ENCODE data around the gene DBP.

DBP gene

DNA sequence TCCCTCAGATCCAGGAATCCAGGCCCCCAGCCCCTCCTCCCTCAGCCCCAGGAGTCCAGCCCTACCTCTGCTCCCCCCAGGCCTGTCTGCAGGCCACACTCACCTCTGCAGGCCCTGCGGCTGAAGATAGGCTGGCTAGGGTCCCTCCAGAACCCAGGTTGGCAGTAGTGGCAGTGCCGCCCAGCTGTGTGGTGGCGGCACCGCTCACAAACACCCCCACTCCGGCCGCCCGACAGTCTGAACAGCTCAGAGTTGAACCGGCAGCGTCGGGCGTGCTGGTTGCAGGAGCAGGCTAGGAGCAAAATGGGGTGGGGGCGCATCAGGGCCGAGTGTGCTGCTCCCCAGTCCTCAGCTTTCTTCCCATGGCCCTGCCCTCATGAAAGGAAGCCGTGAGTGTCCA lies 27.3 kb upstream of the DBP start:
- H3K9ac ChIP-seq (ENCODE audit: low read length), result no peak overlapping the region
- TF ChIP-seq CTCF (IDR thresholded peaks at IDR 0.05; ENCODE audit: low read depth, low read length), result no peak
- TF ChIP-seq EZH2phosphoT487 (IDR thresholded peaks at IDR 0.05; ENCODE audit: low read depth), result no peak
- H3K4me3 ChIP-seq (ENCODE audit: low read length), result no peak overlapping the region
- H3K4me1 ChIP-seq (ENCODE audit: low read length), result peaks cover 9% of the 10 kb centered on the region
- no peak overlapping the region for H2AFZ ChIP-seq (ENCODE audit: low read depth, low read length)
- no peaks in the 10 kb centered on the region for H3K27me3 ChIP-seq (ENCODE audit: low read depth, low read length)
- no peaks in the 10 kb centered on the region for H3K9me3 ChIP-seq (ENCODE audit: insufficient read depth, low read length)
- no peaks in the 10 kb centered on the region for H3K36me3 ChIP-seq (replicated peaks; ENCODE audit: low read depth, low read length)
- no peaks in the 10 kb centered on the region for H3K79me2 ChIP-seq (ENCODE audit: low read length)
- H4K20me1 ChIP-seq (ENCODE audit: insufficient read depth, low read length), result no peaks in the 10 kb centered on the region
- no peak overlapping the region for H3K27ac ChIP-seq (ENCODE audit: low read length)
- H3K4me2 ChIP-seq (ENCODE audit: low read length), result no peak overlapping the region

GRCh38 chr19:48663667-48664066 lies 26.5 kb upstream of the DBP start:
- no peaks in the 10 kb centered on the region for H3K27me3 ChIP-seq (ENCODE audit: low read depth, low read length)
- H3K9ac ChIP-seq (ENCODE audit: low read length), result no peak overlapping the region
- no peaks in the 10 kb centered on the region for H3K9me3 ChIP-seq (ENCODE audit: insufficient read depth, low read length)

DNA sequence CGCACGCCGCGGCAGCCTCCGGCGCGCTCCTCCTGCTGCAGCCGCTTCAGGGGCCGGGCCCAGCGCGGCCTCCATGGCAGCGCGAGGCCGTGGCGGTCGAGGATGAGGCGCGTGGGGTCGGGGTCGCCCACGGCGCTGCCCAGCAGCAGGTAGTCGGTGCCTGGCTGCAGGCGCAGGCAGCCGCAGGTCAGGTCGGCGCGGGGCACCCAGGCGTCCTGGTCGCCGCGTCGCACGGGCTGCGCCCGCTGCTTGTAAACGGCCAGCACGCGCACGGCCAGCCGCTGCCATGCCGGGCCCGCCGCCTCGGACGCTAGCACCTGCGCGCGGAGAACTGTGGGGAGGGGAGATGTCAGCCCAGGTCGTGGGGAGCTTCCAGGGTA lies 24.5 kb upstream of the DBP start:
- Histone ChIP-seq H3K4me3 (ENCODE audit: low read length) (no peak overlapping the region), H3K36me3 (replicated peaks; ENCODE audit: low read depth, low read length) (no peaks in the 10 kb centered on the region), H3K4me2 (ENCODE audit: low read length) (no peak overlapping the region), H4K20me1 (ENCODE audit: insufficient read depth, low read length) (no peaks in the 10 kb centered on the region), H3K4me1 (ENCODE audit: low read length) (peaks cover 9% of the 10 kb centered on the region), H3K79me2 (ENCODE audit: low read length) (no peaks in the 10 kb centered on the region), H3K9me3 (ENCODE audit: insufficient read depth, low read length) (no peaks in the 10 kb centered on the region), H3K27ac (ENCODE audit: low read length) (no peak overlapping the region), H2AFZ (ENCODE audit: low read depth, low read length) (peak overlapping the region; percentile 100), H3K9ac (ENCODE audit: low read length) (no peak overlapping the region), H3K27me3 (ENCODE audit: low read depth, low read length) (no peaks in the 10 kb centered on the region)
- no peak for TF ChIP-seq CTCF (IDR thresholded peaks at IDR 0.05; ENCODE audit: low read depth, low read length)
- TF ChIP-seq EZH2phosphoT487 (IDR thresholded peaks at IDR 0.05; ENCODE audit: low read depth), result no peak

More at GRCh38 chr19:48663667-48664066, 26.5 kb upstream of the DBP start:
- H4K20me1 ChIP-seq (ENCODE audit: insufficient read depth, low read length), result no peaks in the 10 kb centered on the region
- no peak overlapping the region for H3K27ac ChIP-seq (ENCODE audit: low read length)
- H3K79me2 ChIP-seq (ENCODE audit: low read length), result no peaks in the 10 kb centered on the region
- no peak overlapping the region for H3K4me3 ChIP-seq (ENCODE audit: low read length)
- H3K4me2 ChIP-seq (ENCODE audit: low read length), result no peak overlapping the region
- no peak overlapping the region for H2AFZ ChIP-seq (ENCODE audit: low read depth, low read length)
- H3K4me1 ChIP-seq (ENCODE audit: low read length), result peaks cover 9% of the 10 kb centered on the region
- no peak for TF ChIP-seq CTCF (IDR thresholded peaks at IDR 0.05; ENCODE audit: low read depth, low read length)
- no peak for TF ChIP-seq EZH2phosphoT487 (IDR thresholded peaks at IDR 0.05; ENCODE audit: low read depth)
- H3K36me3 ChIP-seq (replicated peaks; ENCODE audit: low read depth, low read length), result no peaks in the 10 kb centered on the region

DNA sequence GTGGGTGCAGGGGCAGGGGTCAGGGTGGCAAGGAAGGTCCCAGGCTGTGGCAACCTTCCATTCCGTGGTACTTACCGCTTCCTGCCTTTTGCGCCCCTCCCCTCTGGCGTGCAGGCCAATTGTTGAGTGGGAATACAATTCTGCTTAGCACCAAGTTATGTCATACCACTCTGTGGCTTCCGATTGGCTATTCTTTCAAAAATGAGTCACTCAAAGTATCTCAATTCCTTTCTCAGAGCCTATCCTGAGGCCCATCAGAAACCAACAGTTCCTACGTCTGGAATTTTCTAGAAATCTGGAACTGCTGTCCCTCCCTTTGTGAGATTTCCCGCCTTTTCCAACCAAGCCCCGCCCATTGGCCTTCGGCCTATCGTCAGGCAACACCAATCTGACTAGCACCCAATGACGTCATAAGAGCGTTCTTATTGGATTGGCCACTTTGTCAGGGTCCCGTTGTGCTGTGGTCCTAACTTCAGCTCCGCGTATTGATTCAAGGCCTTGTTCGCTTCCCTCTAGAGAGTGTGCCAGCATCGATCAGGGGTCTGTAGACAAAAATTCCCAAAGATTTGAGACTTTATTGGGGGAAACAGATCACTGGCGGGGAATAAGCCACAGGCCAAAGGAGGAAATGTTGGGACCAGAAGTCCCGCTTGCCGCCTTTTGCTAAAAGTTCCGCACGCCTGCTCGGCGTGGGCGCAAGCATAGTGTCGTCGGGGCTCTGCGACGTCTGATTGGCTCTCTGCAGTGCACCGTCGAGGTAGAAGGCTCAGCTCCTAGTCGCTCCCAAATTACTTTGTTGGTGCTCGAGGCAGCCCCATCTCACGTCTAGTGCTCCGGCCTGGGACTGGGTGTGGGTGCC lies 23.9 kb upstream of the DBP start:
- no peaks in the 10 kb centered on the region for H3K27me3 ChIP-seq (ENCODE audit: low read depth, low read length)
- peak overlapping the region; percentile 75 for H3K4me2 ChIP-seq (ENCODE audit: low read length)
- TF ChIP-seq CTCF (IDR thresholded peaks at IDR 0.05; ENCODE audit: low read depth, low read length) (no peak), EZH2phosphoT487 (IDR thresholded peaks at IDR 0.05; ENCODE audit: low read depth) (no peak)
- no peaks in the 10 kb centered on the region for H4K20me1 ChIP-seq (ENCODE audit: insufficient read depth, low read length)
- no peaks in the 10 kb centered on the region for H3K36me3 ChIP-seq (replicated peaks; ENCODE audit: low read depth, low read length)
- H2AFZ ChIP-seq (ENCODE audit: low read depth, low read length), result peak overlapping the region; percentile 100
- peak overlapping the region; percentile 66 for H3K27ac ChIP-seq (ENCODE audit: low read length)
- H3K9me3 ChIP-seq (ENCODE audit: insufficient read depth, low read length), result no peaks in the 10 kb centered on the region
- H3K4me1 ChIP-seq (ENCODE audit: low read length), result peaks cover 9% of the 10 kb centered on the region
- peak overlapping the region; percentile 63 for H3K9ac ChIP-seq (ENCODE audit: low read length)
- no peaks in the 10 kb centered on the region for H3K79me2 ChIP-seq (ENCODE audit: low read length)
- peak overlapping the region; percentile 72 for H3K4me3 ChIP-seq (ENCODE audit: low read length)
